Right lobe of liver (tissue), 4 donors: ENCODE measurements around the gene NSUN5.
"Not testable (repeated sequence)": the region's sequence is repeated elsewhere in the genome, so short reads cannot be mapped to it uniquely, and the experiment has no call there.

Source experiments
- CTCF ChIP-seq, 4 donors: fragments of 200-600 bp in 3 of 4; fragments of 450-650 bp in 1 of 4; IDR thresholded peaks; one replicate each; pipeline versions ENCODE4 v1.5.1 to v1.8.0; 2016 to 2022; ENCODE audit warnings: antibody characterized with exemption in 4 of 4, mild to moderate bottlenecking in 2 of 4
- POLR2A ChIP-seq: fragments of 450-650 bp; IDR thresholded peaks from one replicate; pipeline ENCODE4 v1.6.1; 2017; ENCODE audit warnings: antibody characterized with exemption, mild to moderate bottlenecking
- donor health status: DM: no; HTN: no; CAD: no.
- donor health status: DM: no; HTN: no; CAD: no.
- donor health status: DM: no; HTN: yes; CAD: no.

GRCh38 chr7:73302846-73303245 is 5.8 kb downstream of the NSUN5 start:
- not testable (repeated sequence) for TF ChIP-seq CTCF (IDR thresholded peaks at IDR 0.05); POLR2A
